Fibroblast of mammary gland (primary cell): ENCODE results near the gene DNMT3L.
A peak's percentile ranks its signal among the peaks of the same experiment; 100 is the strongest.

ENCODE experiments used
- DNase-seq: peaks from one replicate; pipeline ENCODE4 v3.0.0-alpha.2; 2010; ENCODE audit warnings: low read depth
- H3K4me3 ChIP-seq: 2 replicates; pipeline ENCODE4 v1.5.1; 2011; ENCODE audit warnings: low read depth, mild to moderate bottlenecking, low read length, moderate library complexity; ENCODE audit not compliant: control insufficient read depth
- TF ChIP-seq, protein P1 (sequence below): conservative IDR thresholded peaks from 2 replicates; pipeline ENCODE4 v1.5.1; 2011; ENCODE audit warnings: low read depth, low read length, inconsistent platforms; ENCODE audit not compliant: control insufficient read depth, insufficient read depth

DNMT3L gene

DNA sequence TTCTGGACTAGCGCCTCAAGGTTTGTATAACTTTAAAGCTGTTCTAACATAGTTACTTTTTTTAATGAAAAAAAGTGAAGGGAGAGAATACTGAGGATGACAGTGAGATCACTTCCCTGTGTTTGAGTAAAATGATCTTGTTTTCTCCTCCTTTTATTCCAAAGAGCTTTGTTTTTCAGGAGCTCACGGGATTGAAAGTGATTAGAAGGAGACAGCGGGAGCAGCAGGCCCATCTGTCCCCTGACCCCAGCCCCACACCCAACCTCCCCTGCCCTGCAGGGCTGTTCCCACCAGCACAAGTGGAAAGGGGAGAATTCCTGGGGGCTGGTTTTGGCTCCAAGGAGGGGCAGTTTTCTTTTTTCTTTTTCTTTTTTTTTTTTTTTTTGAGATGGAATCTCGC, 2.1 kb upstream of the DNMT3L start:
- TF ChIP-seq, protein P1, sequence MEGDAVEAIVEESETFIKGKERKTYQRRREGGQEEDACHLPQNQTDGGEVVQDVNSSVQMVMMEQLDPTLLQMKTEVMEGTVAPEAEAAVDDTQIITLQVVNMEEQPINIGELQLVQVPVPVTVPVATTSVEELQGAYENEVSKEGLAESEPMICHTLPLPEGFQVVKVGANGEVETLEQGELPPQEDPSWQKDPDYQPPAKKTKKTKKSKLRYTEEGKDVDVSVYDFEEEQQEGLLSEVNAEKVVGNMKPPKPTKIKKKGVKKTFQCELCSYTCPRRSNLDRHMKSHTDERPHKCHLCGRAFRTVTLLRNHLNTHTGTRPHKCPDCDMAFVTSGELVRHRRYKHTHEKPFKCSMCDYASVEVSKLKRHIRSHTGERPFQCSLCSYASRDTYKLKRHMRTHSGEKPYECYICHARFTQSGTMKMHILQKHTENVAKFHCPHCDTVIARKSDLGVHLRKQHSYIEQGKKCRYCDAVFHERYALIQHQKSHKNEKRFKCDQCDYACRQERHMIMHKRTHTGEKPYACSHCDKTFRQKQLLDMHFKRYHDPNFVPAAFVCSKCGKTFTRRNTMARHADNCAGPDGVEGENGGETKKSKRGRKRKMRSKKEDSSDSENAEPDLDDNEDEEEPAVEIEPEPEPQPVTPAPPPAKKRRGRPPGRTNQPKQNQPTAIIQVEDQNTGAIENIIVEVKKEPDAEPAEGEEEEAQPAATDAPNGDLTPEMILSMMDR, result no peak
- H3K4me3 ChIP-seq, result no peak overlapping the region
- DNase-seq, result no peak

DNA sequence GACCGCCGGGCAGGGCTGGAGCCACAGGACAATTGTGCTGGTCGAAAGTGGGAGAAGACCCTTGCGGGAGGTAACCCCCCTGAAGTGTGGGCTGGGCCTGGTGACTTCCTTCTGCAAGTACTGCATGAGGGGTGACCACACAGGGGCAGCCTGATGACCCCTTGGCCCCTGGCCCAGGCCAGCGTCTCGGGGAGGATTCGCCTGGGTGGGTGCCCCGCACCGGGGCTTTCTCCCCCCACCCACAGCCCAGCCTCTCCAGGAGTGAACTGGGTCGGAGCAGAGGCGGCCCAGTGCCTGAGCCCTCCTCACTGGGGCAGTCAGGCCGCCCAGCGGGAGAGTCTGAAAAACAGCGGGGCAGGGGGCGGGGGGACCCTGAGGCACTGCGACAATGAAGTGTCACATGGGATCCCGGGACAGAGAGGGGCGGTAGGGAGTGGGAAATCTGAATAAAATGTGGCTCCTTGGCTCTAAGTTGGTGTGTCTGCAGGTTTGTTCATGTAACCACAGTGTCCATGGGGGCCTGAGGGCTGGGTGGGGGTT, 1.6 kb upstream of the DNMT3L start:
- DNase-seq, result no peak
- TF ChIP-seq, protein P1, result no peak
- no peak overlapping the region for H3K4me3 ChIP-seq

DNA sequence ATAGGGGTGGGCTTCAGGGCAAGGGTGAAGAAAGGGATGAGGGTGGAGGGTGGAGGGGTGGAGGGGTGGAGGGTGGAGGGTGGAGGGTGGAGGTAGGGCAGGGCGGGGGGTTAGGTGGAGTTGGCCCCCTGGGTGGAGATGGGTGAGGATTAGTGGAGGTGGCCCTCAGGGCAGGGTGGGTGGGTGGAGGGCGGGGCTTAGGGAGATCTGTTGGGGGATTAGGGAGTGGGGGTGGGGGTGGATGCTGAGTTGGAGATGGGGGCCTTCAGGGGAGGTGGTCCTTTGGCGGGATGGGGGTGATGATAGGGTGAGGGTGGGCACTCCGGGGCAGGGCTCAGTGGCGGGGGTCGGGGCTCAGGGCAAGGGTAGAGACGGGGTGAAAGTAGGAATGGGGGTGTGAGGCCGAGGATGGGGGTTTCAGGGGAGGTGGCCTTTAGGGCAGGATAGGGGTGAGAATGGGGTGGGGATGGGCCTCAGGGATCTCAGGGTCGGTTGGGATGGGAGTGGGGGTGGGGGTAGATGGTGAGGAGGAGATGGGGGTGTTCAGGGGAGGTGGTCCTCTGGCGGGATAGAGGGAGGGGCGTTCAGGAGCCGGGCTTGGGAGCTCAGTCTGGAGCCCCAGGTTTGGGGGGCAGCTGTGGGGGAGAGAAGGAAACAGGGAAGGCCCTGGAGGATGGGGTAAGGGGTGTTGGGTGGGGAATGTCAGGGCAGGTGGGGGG, 800 bp upstream of the DNMT3L start:
- no peak overlapping the region for H3K4me3 ChIP-seq
- TF ChIP-seq, protein P1, result no peak
- DNase-seq, result no peak

DNA sequence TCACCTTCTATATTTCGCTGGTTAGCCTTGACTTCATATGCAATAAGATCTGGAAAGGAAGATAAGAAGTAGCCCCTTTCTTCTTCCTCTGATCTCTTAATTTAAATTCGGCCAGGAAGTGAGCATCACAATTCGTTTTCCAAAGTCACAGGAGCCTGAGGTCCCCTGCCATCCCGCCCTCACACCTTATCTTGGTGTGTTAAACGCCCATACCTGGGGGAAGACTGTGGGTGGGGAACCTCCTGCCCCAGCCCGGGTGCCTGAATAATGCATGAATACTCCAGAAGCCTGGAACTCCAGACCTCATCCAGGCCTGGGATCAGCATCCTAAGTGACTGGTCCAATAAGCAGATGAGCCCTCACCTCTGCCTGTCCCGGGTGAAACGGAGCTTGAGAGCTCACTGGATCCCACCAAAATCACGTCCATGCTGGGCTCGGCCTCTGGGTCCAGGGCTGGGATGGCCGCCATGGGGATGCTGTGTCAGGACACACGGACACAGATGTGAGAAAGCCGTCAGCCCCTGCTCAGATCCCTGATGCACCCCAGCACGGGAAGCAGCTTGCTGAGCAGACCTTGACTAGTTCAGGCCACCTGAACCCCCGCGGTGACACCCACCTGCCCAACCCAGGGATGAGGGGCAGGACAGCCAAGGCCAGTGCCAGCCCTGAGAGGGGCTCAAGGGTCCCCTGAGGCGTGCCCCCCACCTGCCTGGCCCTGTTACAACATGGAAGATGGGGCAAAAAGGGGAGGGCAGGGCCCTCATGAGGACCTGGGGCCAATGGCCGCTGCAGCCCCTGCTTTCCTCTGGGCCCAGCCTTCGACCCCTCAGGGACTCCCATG, 686 bp downstream of the DNMT3L start:
- TF ChIP-seq, protein P1, result no peak
- DNase-seq, result no peak
- H3K4me3 ChIP-seq, result no peak overlapping the region

DNA sequence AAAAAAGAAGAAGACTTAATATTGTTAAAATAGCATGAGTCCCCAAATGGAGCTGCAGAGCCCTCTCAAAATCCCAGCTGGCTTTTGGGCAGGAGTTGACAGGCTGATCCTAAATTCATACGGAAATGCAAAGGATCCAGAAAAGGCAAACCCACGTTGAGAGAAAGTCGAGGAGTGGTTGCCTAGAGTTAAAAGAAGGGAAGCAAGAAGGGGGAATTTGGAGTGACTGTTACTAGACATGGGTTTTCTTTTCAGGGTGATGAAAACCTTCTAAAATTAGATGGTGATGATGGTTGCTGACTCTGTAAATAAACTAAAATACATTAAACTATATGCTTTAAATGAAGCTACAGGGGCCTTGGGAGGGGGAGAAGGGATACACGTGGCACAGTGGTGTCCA, 1.6 kb downstream of the DNMT3L start:
- DNase-seq, result no peak
- TF ChIP-seq, protein P1, result no peak
- no peak overlapping the region for H3K4me3 ChIP-seq

DNA sequence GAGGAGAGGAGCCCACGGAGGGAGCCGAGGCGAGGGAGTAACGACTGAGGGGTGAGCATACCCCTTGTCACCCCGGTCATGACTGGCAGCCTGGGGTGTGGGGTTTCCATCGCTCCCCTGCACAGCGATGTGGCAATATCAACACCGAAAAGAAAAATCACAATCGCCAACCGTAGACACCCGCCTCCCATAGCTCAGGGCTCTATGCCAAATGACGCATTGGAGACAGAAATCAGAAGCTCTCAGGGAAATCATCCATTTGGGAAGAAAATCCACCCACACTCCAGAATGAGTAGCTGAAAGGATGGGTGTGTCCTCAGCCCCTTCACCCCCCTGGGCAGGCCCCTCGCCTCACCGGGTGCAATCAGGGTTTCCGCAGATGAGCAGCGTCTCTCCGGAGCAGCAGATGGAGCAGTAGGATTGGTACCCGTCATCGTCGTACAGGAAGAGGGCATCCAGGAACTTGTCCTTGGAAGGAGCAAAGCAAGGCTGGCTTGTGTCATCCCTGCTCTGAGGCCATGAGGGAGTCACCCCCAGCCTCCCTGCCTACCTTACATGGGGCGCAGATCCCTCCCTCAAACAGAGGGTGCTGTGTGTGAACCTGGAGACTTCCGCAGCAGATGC, 2.5 kb downstream of the DNMT3L start:
- no peak overlapping the region for H3K4me3 ChIP-seq
- peak; percentile 64 for DNase-seq
- TF ChIP-seq, protein P1, result no peak
